Measurements from ENCODE around the gene GRB14.
"Not testable (repeated sequence)": the region's sequence is repeated elsewhere in the genome, so short reads cannot be mapped to it uniquely, and the experiment has no call there.

Gene GRB14

DNA sequence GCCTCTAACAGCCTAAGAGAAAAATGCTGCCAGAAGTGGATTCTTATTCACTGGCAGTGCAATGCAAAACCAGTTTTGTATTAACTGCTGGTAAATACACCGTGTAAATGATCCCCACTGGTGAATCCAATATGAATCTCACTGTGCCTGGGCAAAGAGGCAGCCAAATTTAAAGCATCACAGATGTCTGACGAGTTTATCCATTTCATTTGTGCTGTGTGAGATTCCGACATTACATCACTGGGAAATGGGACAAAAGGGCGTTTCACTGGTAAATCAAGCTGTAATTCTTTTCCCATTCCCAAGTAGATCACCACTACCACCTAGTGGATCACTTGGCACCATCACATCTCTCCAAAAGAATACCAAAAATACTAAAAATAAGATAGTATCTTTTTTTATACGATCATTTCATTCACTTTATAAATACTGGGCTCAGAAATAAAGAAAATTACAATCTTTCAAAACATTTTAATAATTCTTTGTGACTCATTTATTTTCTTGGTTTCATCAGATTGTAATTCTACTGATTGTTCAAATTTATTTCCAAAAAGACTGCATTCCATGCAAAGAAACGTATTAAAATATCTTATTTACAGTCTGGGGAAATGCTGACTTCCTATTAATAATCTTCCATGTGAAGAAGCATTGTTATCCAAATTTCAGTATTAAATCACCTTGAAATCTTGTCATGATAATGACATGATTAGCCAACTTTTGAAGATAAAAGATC is 125.6 kb downstream of the GRB14 start:
- DNase-seq (ENCODE audit: low read depth), result no peak

DNA sequence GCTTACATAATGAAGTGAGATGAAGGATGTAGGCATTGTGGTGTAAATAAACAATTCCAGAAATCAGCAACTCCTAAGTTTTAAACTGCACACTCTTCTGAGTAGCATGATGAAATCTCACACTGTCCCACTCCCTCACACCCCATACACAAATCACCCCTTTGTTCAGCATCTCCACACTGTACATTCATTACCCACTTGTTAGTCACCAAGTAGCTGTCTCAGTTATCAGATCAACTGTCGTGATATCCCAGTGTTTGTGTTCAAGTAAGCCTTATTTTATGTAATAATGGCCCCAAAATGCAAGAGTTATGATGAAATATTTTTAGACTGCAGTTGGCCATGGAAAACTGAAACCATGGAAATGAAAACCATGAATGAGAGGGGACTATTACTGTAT is 135.7 kb downstream of the GRB14 start:
- DNase-seq (ENCODE audit: low read depth), result no peak

DNA sequence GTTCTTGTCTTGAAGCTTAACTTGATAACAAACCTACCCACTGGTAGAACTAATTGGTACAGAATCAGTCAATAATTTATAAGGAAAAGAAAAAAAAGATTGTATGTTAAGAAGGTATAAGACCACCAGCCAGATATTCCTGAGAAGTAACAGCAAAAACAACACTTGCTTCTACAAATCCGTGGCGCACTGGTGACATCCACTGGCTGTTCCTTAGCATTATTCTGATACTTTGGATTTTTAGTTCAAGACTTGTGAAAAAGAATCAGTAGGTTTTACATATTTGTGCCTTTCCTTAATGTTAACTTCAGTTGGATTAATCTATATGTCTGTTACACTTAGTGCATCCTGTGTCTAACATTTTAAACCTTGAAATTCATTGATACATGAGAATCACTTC is 141.8 kb downstream of the GRB14 start:
- DNase-seq (ENCODE audit: low read depth), result no peak

DNA sequence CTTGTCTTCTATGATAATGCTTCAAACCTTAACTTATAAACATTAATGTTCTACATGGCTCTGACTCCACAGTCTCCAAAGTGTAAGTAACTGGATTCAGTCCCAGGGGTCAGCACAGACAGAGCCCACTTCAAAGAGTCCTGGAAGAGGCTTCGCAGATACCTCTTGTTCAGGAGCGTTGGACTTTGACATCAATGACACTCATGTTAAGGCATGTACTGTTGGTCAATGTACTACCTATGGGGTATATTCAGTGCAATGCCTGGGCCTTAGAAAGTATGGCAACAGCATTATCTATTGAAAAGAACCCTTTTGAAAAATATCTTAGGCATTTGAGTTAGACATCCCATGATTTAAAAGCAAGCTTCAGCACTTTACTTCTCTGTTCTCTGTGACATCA is 143.1 kb downstream of the GRB14 start:
- DNase-seq (ENCODE audit: low read depth), result no peak

DNA sequence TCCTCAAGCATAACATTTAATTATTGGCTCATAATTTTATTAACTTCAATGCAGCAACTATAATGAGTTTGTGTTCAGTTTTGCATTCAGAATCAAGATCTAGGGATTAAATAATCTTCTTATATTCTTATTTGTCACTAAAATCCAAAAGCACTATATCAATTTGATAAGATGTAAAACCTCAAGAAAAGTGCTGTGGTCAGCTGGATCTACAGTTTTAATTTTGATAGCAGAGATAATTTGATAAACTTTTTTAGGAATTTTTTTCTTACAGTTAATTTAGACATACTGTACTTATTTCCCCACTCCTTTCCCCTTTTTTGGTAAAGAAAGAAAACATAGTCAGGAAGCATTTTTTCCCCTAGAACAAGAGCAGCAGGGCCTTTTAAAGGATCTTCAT is 146.4 kb downstream of the GRB14 start:
- no peak for DNase-seq (ENCODE audit: low read depth)

DNA sequence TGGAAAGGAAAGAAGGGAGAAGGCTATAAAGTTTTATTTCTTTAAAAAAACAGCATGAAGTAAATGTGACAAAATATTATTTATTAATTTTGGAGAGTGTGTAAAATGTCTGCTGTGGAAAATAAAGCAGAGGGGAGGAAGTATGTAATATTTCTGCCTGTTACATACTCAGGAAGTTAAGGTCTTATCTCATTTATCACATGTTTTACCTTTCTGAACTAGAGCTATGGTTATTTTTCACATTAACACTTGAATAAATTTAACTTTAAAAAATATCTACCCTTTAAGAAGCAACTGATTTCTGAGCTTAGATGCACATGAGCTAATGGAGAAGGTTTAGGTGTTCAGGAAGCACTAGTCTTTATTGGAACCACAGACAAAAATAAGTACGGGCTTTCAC is 148.3 kb downstream of the GRB14 start:
- no peak for DNase-seq (ENCODE audit: low read depth)

DNA sequence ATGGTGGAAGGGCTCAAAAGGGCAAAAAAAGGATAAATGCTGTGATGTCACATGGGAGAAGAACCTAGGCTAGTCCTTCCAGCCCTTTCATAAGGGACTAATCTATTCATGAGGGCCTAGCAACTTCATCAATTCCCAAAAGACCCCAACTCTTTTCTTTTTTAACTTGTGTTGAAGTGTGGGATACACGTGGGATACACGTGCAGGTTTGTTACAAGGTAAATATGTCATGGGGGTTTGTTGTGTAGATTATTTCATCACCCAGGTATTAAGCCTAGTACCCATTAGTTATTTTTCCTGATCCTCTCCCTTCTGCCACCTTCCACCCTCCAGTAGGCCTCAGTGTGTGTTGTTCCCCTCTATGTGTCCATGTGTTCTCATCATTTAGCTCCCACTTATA is 156.2 kb downstream of the GRB14 start:
- not testable (repeated sequence) for DNase-seq (ENCODE audit: low read depth)

DNA sequence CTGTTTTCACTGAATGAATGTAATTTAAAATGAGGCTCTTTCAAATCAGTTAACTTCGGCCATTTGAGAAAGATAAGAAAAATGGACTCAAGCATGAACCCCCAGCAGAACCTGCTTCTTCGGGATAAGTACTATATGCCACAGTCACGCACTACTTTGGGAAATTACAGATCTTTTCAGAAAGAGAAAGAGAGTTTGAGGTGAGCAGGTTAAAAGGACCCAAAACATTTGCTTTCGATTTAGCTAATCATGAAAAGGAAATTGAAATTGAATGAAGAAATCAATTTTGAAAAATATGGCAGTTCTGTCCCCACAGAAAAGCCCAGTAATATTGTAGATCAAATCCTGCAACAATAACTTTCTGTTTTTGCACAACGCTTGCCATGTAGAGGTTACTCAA is 156.9 kb downstream of the GRB14 start:
- DNase-seq (ENCODE audit: low read depth), result no peak

DNA sequence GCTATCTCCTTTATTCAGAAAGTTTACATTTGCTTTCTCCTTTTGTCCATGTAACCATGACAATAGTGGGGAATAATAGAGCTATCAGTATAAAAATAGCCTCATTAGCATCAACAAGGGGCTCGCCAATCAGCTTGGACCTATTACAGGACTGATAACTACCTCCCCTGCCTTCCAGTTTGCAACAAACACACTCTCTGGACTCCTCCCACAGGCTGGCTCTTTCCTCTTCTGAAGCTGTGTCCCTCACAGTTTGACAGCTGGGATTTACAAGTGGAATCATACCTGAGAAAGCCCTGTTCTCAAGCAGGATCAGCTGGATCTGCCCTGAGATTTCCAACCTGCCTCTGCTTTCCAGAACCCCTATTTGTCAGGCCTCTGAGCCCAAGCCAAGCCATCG is 162.5 kb downstream of the GRB14 start:
- no peak for DNase-seq (ENCODE audit: low read depth)

DNA sequence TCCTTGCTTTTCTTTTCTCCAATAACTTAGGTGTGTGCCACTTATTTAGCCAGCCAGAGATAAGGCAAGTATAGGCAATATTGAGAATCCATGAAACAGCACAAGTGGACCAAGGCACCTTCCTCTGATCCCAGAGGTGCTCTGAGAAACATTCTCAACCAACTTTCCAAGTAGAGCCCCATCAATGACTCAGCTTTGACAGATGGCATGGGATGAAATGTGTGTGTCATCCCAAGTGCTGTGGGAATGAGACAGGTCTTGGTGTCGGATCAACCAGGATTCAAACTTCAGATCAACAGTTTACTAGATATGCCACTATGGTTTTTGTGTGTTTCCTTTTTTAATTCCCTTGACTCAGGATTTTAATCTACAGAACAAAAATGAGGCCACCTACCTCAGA is 164.0 kb downstream of the GRB14 start:
- DNase-seq (ENCODE audit: low read depth), result no peak

DNA sequence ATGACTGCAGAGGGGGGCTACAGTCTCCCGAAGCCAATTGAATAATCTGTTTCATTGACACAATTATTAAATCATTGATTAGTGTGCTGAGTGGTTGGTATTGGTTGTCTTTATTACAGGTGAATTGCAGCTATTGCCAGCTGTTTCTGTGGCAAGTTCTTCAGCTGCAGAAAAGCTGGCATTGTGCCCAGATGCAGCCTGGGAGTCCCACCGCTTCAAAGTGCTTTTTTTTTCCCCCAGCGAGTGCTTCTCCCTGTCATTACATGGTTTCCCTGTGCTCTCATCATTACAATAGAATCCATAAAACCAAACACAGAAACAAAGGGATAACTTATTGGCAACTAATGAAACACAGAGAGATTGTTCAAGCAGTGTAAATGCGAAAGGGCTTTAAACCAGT is 164.7 kb downstream of the GRB14 start:
- DNase-seq (ENCODE audit: low read depth), result no peak

DNA sequence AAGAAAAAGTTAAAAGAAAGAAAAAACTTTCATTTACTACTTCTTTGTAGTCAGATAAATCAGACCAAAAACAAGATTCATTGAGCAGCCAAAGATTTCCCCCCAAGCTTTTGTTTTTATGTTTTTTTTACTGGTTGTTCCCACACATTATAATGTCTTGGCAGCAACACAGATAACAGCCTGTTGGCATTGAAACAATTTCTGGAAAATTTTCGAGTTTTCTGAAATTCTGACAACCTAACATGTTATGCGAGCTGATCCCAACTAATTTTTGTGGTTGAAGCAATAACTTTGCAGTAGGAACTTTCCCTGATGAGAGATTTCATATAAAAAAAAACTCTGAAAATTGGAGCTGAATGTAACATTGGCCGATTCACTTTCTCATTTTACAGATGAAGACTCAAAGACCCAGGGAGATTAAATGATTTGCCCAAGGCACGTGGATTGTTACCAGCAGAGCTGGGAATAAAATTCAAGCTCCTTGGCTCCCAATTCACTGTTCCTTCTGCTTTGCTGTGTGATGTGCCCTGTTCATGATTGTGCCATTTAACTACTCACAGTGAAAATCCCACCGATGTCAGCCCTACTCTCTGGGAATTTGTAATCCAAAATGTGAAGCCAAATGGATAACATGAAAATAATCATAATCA is 167.5 kb downstream of the GRB14 start:
- no peak for DNase-seq (ENCODE audit: low read depth)

DNA sequence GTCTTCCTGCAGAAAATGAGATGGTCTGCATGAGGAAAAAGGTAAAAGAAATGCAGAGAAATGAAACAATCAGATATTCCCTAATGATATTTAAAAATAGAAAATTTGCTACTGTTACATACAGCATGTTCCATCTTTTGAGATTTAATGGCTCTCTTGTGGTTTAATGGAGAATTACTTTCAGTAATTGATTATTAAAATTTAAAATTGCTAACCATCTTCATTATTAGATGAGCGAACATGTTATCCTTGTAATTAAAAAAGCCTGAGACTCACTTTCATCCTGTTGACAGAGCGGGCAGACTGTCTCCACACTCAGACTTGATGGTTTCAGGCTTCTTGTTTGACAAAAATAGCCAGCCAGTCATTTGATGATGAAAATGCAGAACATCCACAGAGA is 171.0 kb downstream of the GRB14 start:
- DNase-seq (ENCODE audit: low read depth), result no peak

DNA sequence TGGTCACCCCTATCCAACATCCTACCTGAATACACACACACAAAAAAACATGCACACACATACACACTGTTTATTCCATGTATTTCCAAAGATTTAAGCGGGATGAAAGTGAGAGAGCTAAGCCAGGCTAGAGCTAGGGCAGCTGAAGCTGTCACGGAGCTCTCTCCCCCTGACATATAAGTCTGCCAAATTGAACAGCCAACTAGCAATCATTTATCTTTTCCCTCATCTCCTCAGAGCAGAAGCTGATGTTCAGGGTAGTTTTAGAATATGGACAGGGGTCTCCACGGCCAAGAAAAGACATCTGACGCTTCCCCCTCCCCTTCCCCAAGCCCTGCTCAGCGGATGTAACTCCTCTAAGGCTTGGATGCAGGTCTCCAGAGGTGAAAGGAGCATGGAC is 171.6 kb downstream of the GRB14 start:
- DNase-seq (ENCODE audit: low read depth), result no peak

DNA sequence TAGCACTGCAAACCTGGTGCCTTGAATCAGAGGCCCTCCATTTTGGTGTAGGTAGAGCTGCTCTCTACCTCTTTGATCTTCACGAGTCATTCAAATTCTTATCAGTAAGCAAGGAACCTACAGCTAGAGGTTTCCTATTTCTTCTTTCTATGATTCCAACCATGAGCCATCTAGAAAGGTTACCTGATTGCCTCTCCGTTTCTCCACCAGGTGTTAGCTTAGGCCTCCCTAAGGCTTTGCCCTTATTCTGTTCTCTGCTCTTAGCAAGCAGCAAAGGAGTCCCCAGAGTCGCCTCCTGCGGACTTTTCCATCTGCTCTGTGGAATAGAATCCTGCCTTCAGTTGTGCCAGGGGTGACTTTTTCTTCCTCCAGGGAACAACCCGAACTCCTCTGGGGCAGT is 173.6 kb downstream of the GRB14 start:
- no peak for DNase-seq (ENCODE audit: low read depth)

All from stimulated activated CD8-positive, alpha-beta memory T cell treated with anti-CD3 and anti-CD28 coated beads, Interleukin-12 subunit alpha, Interleukin-12 subunit beta, amount 100 ng/mL, for 1 hour (primary cell).